ENCODE measurements around the gene PDZD2. TPM values are rescaled to one million over a fixed set of nuclear protein-coding genes. Genes with fewer than 3 reads are reported as not detected.

Gene PDZD2
- polyA plus RNA-seq, 3 donors: 0.10 TPM; not detected in 2

- H3K4me3 ChIP-seq (replicated peaks in 1 of 3; ENCODE audit: low read depth in 2 of 3, low read length in 3 of 3): no peak overlapping the region
Measured at GRCh38 chr5:31995006-31995405, 356.1 kb downstream of the PDZD2 start.

GRCh38 chr5:31995714-31996113 lies 356.8 kb downstream of the PDZD2 start:
- H3K4me2 ChIP-seq (replicated peaks; ENCODE audit: extremely low read depth, low read length, poor library complexity, severe bottlenecking): no peak overlapping the region
- H3K4me1 ChIP-seq (ENCODE audit: control insufficient read depth in 1 of 2, insufficient read depth in 2 of 2, low read length in 2 of 2): no peaks in the 10 kb centered on the region
- H3K27me3 ChIP-seq (ENCODE audit: control insufficient read depth in 2 of 2, insufficient read depth in 2 of 2, low read length in 2 of 2): no peaks in the 10 kb centered on the region
- no peak overlapping the region for H2AFZ ChIP-seq (ENCODE audit: insufficient read depth, low read depth, low read length, poor library complexity, severe bottlenecking)
- H3K9ac ChIP-seq (ENCODE audit: insufficient read depth, low read length, poor library complexity, severe bottlenecking): no peak overlapping the region
- DNase-seq: no peak
- Mint-ChIP-seq H3K4me1 (no peaks in the 10 kb centered on the region), H3K4me3 (no peak overlapping the region), H3K27ac (no peak overlapping the region), H3K27me3 (ENCODE audit: low read depth in 3 of 3) (peaks cover 0 to 3% (median 2%) of the 10 kb centered on the region in 3 donors), H3K36me3 (no peaks in the 10 kb centered on the region), H3K9me3 (peaks cover 0 to 6% (median 1%) of the 10 kb centered on the region in 7 donors)
- H3K79me2 ChIP-seq (ENCODE audit: insufficient read depth, low read length): no peaks in the 10 kb centered on the region
- no peaks in the 10 kb centered on the region for H3K9me3 ChIP-seq (replicated peaks in 1 of 2; ENCODE audit: control insufficient read depth in 1 of 2, insufficient read depth in 1 of 2, low read length in 2 of 2)
- no peaks in the 10 kb centered on the region for H4K20me1 ChIP-seq (ENCODE audit: insufficient read depth, low read length)
- H3K27ac ChIP-seq (ENCODE audit: low read depth in 1 of 2, low read length in 2 of 2): no peak overlapping the region
- H3K36me3 ChIP-seq (replicated peaks in 1 of 2; ENCODE audit: control insufficient read depth in 1 of 2, insufficient read depth in 2 of 2, low read length in 2 of 2): no peaks in the 10 kb centered on the region
- no peak overlapping the region for H3K4me3 ChIP-seq (replicated peaks in 1 of 3; ENCODE audit: low read depth in 2 of 3, low read length in 3 of 3)
- 94% methylated on average over 6 of the region's 7 CpGs for WGBS (ENCODE audit: insufficient coverage)
- intact Hi-C loops (cut with micrococcal nuclease): no loop called here
- no peak for TF ChIP-seq CTCF (IDR thresholded peaks at IDR 0.05)

More at GRCh38 chr5:31995006-31995405, 356.1 kb downstream of the PDZD2 start:
- Mint-ChIP-seq H3K27me3 (ENCODE audit: low read depth in 3 of 3) (peaks cover 0 to 3% (median 2%) of the 10 kb centered on the region in 3 donors), H3K9me3 (peaks cover 0 to 6% (median under 1%) of the 10 kb centered on the region in 7 donors), H3K4me1 (no peaks in the 10 kb centered on the region), H3K4me3 (no peak overlapping the region), H3K36me3 (no peaks in the 10 kb centered on the region), H3K27ac (no peak overlapping the region)
- Histone ChIP-seq H4K20me1 (ENCODE audit: insufficient read depth, low read length) (no peaks in the 10 kb centered on the region), H3K9me3 (replicated peaks in 1 of 2; ENCODE audit: control insufficient read depth in 1 of 2, insufficient read depth in 1 of 2, low read length in 2 of 2) (no peaks in the 10 kb centered on the region), H3K36me3 (replicated peaks in 1 of 2; ENCODE audit: control insufficient read depth in 1 of 2, insufficient read depth in 2 of 2, low read length in 2 of 2) (no peaks in the 10 kb centered on the region), H3K27me3 (ENCODE audit: control insufficient read depth in 2 of 2, insufficient read depth in 2 of 2, low read length in 2 of 2) (no peaks in the 10 kb centered on the region), H3K4me2 (replicated peaks; ENCODE audit: extremely low read depth, low read length, poor library complexity, severe bottlenecking) (no peak overlapping the region), H3K79me2 (ENCODE audit: insufficient read depth, low read length) (no peaks in the 10 kb centered on the region), H3K27ac (ENCODE audit: low read depth in 1 of 2, low read length in 2 of 2) (no peak overlapping the region), H3K4me1 (ENCODE audit: control insufficient read depth in 1 of 2, insufficient read depth in 2 of 2, low read length in 2 of 2) (no peaks in the 10 kb centered on the region), H3K9ac (ENCODE audit: insufficient read depth, low read length, poor library complexity, severe bottlenecking) (no peak overlapping the region), H2AFZ (ENCODE audit: insufficient read depth, low read depth, low read length, poor library complexity, severe bottlenecking) (no peak overlapping the region)
- DNase-seq: no peak
- TF ChIP-seq CTCF (IDR thresholded peaks at IDR 0.05): no peak
- WGBS (ENCODE audit: insufficient coverage): 90% methylated on average over 4 of the region's 4 CpGs
- intact Hi-C loops (cut with micrococcal nuclease): no loop called here

Data from CD14-positive monocyte (primary cell).